ENCODE measurements around the gene EIF2B2. TPM values are rescaled to one million over a fixed set of nuclear protein-coding genes. Genes with fewer than 3 reads are reported as not detected.

The EIF2B2 gene
- total RNA-seq, 1 donor from 2014 or later: 38.4 TPM

- no peak overlapping the region for H3K27ac Mint-ChIP-seq (ENCODE audit: unreplicated experiment)
- TF ChIP-seq CTCF (IDR thresholded peaks at IDR 0.05): no peak
- no peaks in the 10 kb centered on the region for H3K9me3 Mint-ChIP-seq (ENCODE audit: low read depth)
- no peaks in the 10 kb centered on the region for H3K36me3 Mint-ChIP-seq (ENCODE audit: low read depth)
- H3K4me1 Mint-ChIP-seq (ENCODE audit: low read depth): peaks cover 9% of the 10 kb centered on the region
- no peak for DNase-seq (ENCODE audit: low spot score)
- H3K27me3 Mint-ChIP-seq (ENCODE audit: low read depth): no peaks in the 10 kb centered on the region
- peak overlapping the region; percentile 6 for H3K4me3 Mint-ChIP-seq (ENCODE audit: unreplicated experiment)
Observed at GRCh38 chr14:74956027-74956279, 46.8 kb upstream of the EIF2B2 start.

GRCh38 chr14:74956280-74957072, 46.2 kb upstream of the EIF2B2 start:
- peaks cover 9% of the 10 kb centered on the region for H3K4me1 Mint-ChIP-seq (ENCODE audit: low read depth)
- H3K9me3 Mint-ChIP-seq (ENCODE audit: low read depth): no peaks in the 10 kb centered on the region
- H3K36me3 Mint-ChIP-seq (ENCODE audit: low read depth): no peaks in the 10 kb centered on the region
- no peak overlapping the region for H3K4me3 Mint-ChIP-seq (ENCODE audit: unreplicated experiment)
- H3K27me3 Mint-ChIP-seq (ENCODE audit: low read depth): peaks cover 1% of the 10 kb centered on the region
- TF ChIP-seq CTCF (IDR thresholded peaks at IDR 0.05): no peak
- H3K27ac Mint-ChIP-seq (ENCODE audit: unreplicated experiment): no peak overlapping the region
- DNase-seq (ENCODE audit: low spot score): no peak

GRCh38 chr14:74959596-74960180, 43.0 kb upstream of the EIF2B2 start:
- H3K4me3 Mint-ChIP-seq (ENCODE audit: unreplicated experiment): no peak overlapping the region
- no peaks in the 10 kb centered on the region for H3K36me3 Mint-ChIP-seq (ENCODE audit: low read depth)
- peaks cover 10% of the 10 kb centered on the region for H3K27me3 Mint-ChIP-seq (ENCODE audit: low read depth)
- peaks cover under 1% of the 10 kb centered on the region for H3K4me1 Mint-ChIP-seq (ENCODE audit: low read depth)
- no peaks in the 10 kb centered on the region for H3K9me3 Mint-ChIP-seq (ENCODE audit: low read depth)
- DNase-seq (ENCODE audit: low spot score): no peak
- TF ChIP-seq CTCF (IDR thresholded peaks at IDR 0.05): no peak
- no peak overlapping the region for H3K27ac Mint-ChIP-seq (ENCODE audit: unreplicated experiment)

GRCh38 chr14:74960736-74961135, 42.0 kb upstream of the EIF2B2 start:
- Mint-ChIP-seq H3K27ac (ENCODE audit: unreplicated experiment) (no peak overlapping the region), H3K36me3 (ENCODE audit: low read depth) (no peaks in the 10 kb centered on the region), H3K27me3 (ENCODE audit: low read depth) (peaks cover 10% of the 10 kb centered on the region), H3K4me3 (ENCODE audit: unreplicated experiment) (no peak overlapping the region), H3K9me3 (ENCODE audit: low read depth) (no peaks in the 10 kb centered on the region), H3K4me1 (ENCODE audit: low read depth) (no peaks in the 10 kb centered on the region)
- TF ChIP-seq CTCF (IDR thresholded peaks at IDR 0.05): no peak
- no peak for DNase-seq (ENCODE audit: low spot score)

GRCh38 chr14:74961238-74961911, 41.3 kb upstream of the EIF2B2 start:
- no peak for DNase-seq (ENCODE audit: low spot score)
- Mint-ChIP-seq H3K9me3 (ENCODE audit: low read depth) (no peaks in the 10 kb centered on the region), H3K4me1 (ENCODE audit: low read depth) (no peaks in the 10 kb centered on the region), H3K4me3 (ENCODE audit: unreplicated experiment) (no peak overlapping the region), H3K27me3 (ENCODE audit: low read depth) (peaks cover 10% of the 10 kb centered on the region), H3K36me3 (ENCODE audit: low read depth) (no peaks in the 10 kb centered on the region), H3K27ac (ENCODE audit: unreplicated experiment) (no peak overlapping the region)
- TF ChIP-seq CTCF (IDR thresholded peaks at IDR 0.05): no peak
